Measurements from ENCODE around the gene SLC36A3. TPM values are rescaled to one million over a fixed set of nuclear protein-coding genes. Genes with fewer than 3 reads are reported as not detected.

SLC36A3 gene
- total and polyA plus RNA-seq, 4 donors: not detected

DNA sequence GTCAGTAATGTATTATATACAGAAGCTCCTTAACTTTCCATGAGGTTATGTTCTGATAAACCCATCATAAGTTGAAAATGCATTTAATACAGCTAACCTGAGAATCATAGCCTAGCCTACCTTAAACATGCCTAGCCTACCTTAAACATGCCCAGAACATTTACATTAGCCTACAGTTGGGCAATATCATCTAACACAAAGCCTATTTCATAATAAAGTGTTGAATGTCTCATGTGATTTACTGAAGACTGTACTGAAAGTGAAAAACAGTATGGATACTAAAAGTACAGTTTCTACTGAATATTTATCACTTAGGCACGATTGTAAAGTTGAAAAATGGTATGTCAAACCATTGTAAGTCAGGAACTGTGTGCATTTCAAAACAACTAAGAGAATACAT, 49.0 kb downstream of the SLC36A3 start:
- H3K9me3 ChIP-seq (ENCODE audit: control insufficient read depth, insufficient read depth, low read length): no peaks in the 10 kb centered on the region
- H3K4me3 ChIP-seq (ENCODE audit: low read depth, low read length): no peak overlapping the region
- no peak overlapping the region for H3K27ac ChIP-seq (ENCODE audit: low read depth, low read length)
- DNase-seq (ENCODE audit: low read depth in 4 of 6, low spot score in 6 of 6): no peak
- WGBS (ENCODE audit: insufficient coverage): no CpG with 5 or more reads among the region's 1 CpG
- H3K4me1 ChIP-seq (ENCODE audit: control insufficient read depth, insufficient read depth, low read length): peaks cover 7% of the 10 kb centered on the region
- H3K36me3 ChIP-seq (ENCODE audit: control insufficient read depth, insufficient read depth, low read length): no peaks in the 10 kb centered on the region
- H3K27me3 ChIP-seq (ENCODE audit: control insufficient read depth, insufficient read depth, low read length): no peaks in the 10 kb centered on the region

DNA sequence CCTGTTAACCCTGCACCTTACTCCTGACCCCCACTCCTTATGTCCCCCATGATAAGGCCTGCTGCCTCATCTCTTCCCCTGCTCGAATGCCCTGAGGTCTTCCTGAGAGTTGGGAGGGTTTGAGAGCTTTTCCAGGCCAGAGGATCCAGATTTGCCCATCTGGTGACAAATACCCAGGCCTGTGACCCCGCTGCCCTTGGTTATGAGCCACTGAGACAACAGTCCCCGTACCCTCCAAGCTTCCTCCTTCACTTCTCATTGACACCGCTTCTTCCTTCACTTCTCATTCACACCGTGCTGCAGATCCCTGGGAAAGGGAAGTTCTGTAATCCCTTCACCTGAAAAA, 50.0 kb downstream of the SLC36A3 start:
- Histone ChIP-seq H3K27ac (ENCODE audit: low read depth, low read length) (peak overlapping the region; percentile 79), H3K36me3 (ENCODE audit: control insufficient read depth, insufficient read depth, low read length) (no peaks in the 10 kb centered on the region), H3K4me3 (ENCODE audit: low read depth, low read length) (peak overlapping the region; percentile 84), H3K4me1 (ENCODE audit: control insufficient read depth, insufficient read depth, low read length) (peaks cover 7% of the 10 kb centered on the region), H3K9me3 (ENCODE audit: control insufficient read depth, insufficient read depth, low read length) (no peaks in the 10 kb centered on the region), H3K27me3 (ENCODE audit: control insufficient read depth, insufficient read depth, low read length) (no peaks in the 10 kb centered on the region)
- DNase-seq (ENCODE audit: low read depth in 4 of 6, low spot score in 6 of 6): peak in 1 of 6 donors; percentile 14
- WGBS (ENCODE audit: insufficient coverage): 57% methylated on average over 4 of the region's 5 CpGs

DNA sequence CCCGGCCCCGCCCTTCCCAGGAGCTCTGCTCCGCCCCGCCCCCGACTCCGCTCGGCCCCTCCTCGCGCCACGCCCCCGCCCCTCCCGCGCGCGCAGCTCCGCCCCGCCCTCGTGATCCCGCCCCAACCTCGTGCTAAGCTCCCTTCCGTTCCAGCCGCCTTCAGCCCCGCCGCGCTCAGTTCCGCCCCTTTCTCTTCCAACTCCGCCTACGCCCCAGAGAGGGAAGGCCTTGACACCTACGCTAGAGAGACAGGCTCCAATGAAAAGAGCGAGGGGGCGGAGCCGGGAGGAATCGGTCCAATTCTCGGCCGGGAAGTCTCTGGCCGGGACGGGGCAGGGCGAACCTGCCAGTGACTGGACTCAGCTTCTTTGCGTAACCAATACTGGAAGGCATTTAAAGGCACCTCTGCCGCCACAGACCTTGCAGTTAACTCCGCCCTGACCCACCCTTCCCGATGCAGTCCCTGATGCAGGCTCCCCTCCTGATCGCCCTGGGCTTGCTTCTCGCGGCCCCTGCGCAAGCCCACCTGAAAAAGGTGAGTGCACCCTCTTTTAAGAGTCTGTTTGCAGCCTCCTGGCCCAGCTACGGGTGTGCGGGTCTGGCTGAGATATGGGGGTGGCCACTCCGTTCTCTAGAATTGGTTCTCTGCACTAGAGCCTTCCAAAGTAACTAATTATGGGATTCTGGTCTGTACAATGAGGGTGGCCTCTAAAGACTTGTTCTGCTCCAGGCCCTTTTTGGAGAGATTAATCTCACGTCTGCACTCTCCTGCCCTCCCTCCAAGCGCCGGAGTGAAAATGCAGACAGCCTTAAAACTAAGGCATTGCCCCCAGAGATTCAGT, 50.6 kb downstream of the SLC36A3 start, which contains the start of gene GM2A:
Gene GM2A (plus strand): TSS at position 424 of the 843 bp plus-strand sequence. CDS start 32 bp downstream, at position 456.
- Histone ChIP-seq H3K27ac (ENCODE audit: low read depth, low read length) (peak within 1 kb of the TSS; percentile 79), H3K27me3 (ENCODE audit: control insufficient read depth, insufficient read depth, low read length) (no peaks in the 10 kb centered on the region), H3K4me1 (ENCODE audit: control insufficient read depth, insufficient read depth, low read length) (peaks cover 7% of the 10 kb centered on the region), H3K36me3 (ENCODE audit: control insufficient read depth, insufficient read depth, low read length) (no peaks in the 10 kb centered on the region), H3K4me3 (ENCODE audit: low read depth, low read length) (peak within 1 kb of the TSS; percentile 84), H3K9me3 (ENCODE audit: control insufficient read depth, insufficient read depth, low read length) (no peaks in the 10 kb centered on the region)
- WGBS (ENCODE audit: insufficient coverage): 0% methylated on average over 36 of the region's 52 CpGs
- peak; percentile 92 to 100 (median 96) for DNase-seq (ENCODE audit: low read depth in 4 of 6, low spot score in 6 of 6)

- Histone ChIP-seq H3K27ac (ENCODE audit: low read depth, low read length) (no peak overlapping the region), H3K4me3 (ENCODE audit: low read depth, low read length) (no peak overlapping the region), H3K9me3 (ENCODE audit: control insufficient read depth, insufficient read depth, low read length) (no peaks in the 10 kb centered on the region), H3K27me3 (ENCODE audit: control insufficient read depth, insufficient read depth, low read length) (no peaks in the 10 kb centered on the region), H3K36me3 (ENCODE audit: control insufficient read depth, insufficient read depth, low read length) (no peaks in the 10 kb centered on the region), H3K4me1 (ENCODE audit: control insufficient read depth, insufficient read depth, low read length) (peaks cover 7% of the 10 kb centered on the region)
- no peak for DNase-seq (ENCODE audit: low read depth in 4 of 6, low spot score in 6 of 6)
- WGBS (ENCODE audit: insufficient coverage): 86% methylated on average over 1 of the region's 4 CpGs
Observed at GRCh38 chr5:151251621-151252020, 51.9 kb downstream of the SLC36A3 start.

DNA sequence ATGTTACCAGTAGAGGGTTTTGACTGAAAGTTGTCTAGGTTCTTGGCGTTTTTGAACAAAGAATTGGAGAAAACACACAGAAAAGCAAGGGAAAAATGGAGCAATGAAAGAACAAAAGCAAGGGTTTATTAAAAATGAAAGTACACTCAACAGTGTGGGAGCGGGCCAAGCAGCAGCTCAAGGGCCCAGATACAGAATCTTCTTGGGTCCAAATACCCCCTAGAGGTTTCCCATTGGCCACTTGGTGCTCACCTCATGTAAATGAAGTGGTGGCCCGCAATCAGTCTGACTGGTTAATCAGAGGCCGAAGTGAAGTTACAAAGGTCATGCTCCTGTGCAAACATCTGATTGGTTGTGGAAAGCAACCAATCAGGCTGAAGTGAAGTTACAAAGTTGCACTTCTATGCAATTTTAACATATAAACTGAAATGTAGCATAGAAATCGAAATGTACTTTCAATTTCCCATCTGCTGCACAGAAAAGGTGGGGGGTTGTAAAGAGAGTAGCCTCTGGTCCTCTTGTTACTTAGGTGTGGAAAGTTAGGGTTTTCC, 52.5 kb downstream of the SLC36A3 start:
- Histone ChIP-seq H3K36me3 (ENCODE audit: control insufficient read depth, insufficient read depth, low read length) (no peaks in the 10 kb centered on the region), H3K4me1 (ENCODE audit: control insufficient read depth, insufficient read depth, low read length) (peaks cover 7% of the 10 kb centered on the region), H3K9me3 (ENCODE audit: control insufficient read depth, insufficient read depth, low read length) (no peaks in the 10 kb centered on the region), H3K27me3 (ENCODE audit: control insufficient read depth, insufficient read depth, low read length) (no peaks in the 10 kb centered on the region), H3K4me3 (ENCODE audit: low read depth, low read length) (no peak overlapping the region), H3K27ac (ENCODE audit: low read depth, low read length) (no peak overlapping the region)
- no peak for DNase-seq (ENCODE audit: low read depth in 4 of 6, low spot score in 6 of 6)
- 75% methylated on average over 1 of the region's 5 CpGs for WGBS (ENCODE audit: insufficient coverage)

DNA sequence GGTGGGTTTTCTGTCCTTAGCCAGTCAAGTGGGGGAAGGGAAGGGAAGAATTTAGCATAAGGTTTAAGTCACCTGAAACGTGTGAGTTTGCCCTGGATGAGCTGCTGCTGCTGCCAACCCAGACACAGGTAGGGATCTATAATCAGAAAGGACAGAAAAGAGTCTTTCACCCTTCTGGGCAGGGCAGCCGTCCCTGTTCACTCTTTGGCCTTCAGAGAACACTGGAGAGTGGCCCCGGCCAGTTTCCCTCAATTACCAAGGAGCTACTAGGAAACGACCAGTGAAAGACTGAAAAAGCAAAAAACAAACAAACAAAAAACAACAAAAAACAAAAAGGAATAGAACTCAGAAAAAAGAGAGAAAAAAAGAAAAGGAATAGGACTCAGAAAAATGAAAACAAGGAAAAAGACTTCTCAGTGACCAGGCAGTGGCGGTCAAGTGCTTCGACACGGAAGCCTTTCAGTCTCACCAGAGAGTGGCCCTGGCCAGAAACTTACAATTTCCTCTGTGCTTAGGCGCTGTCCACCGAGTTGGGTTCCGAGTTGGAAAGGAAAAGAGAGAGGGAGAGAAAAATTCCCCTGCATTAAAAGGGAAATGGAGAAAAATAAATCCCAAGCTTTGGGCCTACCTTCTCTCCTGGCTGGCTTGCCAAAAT, 53.1 kb downstream of the SLC36A3 start:
- H3K9me3 ChIP-seq (ENCODE audit: control insufficient read depth, insufficient read depth, low read length): no peaks in the 10 kb centered on the region
- no peak overlapping the region for H3K4me3 ChIP-seq (ENCODE audit: low read depth, low read length)
- no peak overlapping the region for H3K27ac ChIP-seq (ENCODE audit: low read depth, low read length)
- no peak for DNase-seq (ENCODE audit: low read depth in 4 of 6, low spot score in 6 of 6)
- no peaks in the 10 kb centered on the region for H3K27me3 ChIP-seq (ENCODE audit: control insufficient read depth, insufficient read depth, low read length)
- no peaks in the 10 kb centered on the region for H3K36me3 ChIP-seq (ENCODE audit: control insufficient read depth, insufficient read depth, low read length)
- H3K4me1 ChIP-seq (ENCODE audit: control insufficient read depth, insufficient read depth, low read length): peaks cover 7% of the 10 kb centered on the region
- WGBS (ENCODE audit: insufficient coverage): 88% methylated on average over 6 of the region's 10 CpGs

- H3K4me1 ChIP-seq (ENCODE audit: control insufficient read depth, insufficient read depth, low read length): peaks cover 7% of the 10 kb centered on the region
- no peak overlapping the region for H3K27ac ChIP-seq (ENCODE audit: low read depth, low read length)
- WGBS (ENCODE audit: insufficient coverage): 90% methylated on average over 5 of the region's 5 CpGs
- H3K9me3 ChIP-seq (ENCODE audit: control insufficient read depth, insufficient read depth, low read length): no peaks in the 10 kb centered on the region
- H3K4me3 ChIP-seq (ENCODE audit: low read depth, low read length): no peak overlapping the region
- H3K27me3 ChIP-seq (ENCODE audit: control insufficient read depth, insufficient read depth, low read length): no peaks in the 10 kb centered on the region
- no peaks in the 10 kb centered on the region for H3K36me3 ChIP-seq (ENCODE audit: control insufficient read depth, insufficient read depth, low read length)
- DNase-seq (ENCODE audit: low read depth in 4 of 6, low spot score in 6 of 6): no peak
Observed at GRCh38 chr5:151249281-151249680, 54.3 kb downstream of the SLC36A3 start.

DNA sequence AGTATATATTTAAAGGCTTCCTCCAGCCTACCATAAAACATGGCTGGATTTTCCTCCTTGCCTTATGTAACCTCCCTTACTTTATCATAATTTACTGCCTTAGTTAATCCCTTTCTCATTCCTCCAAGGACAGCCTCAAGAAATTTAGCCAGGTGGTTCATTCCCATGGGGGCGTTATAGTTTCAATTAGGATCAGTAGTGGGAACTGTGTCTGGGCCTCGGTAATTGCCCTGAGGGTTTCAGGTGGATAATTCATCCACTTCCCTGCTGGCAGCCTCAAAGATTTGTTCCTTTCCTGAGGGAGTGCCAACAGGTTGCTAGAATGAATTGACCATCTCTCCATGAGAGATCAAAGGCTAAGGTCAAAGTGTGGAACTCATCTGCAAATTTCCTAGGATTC, 54.9 kb downstream of the SLC36A3 start:
- DNase-seq (ENCODE audit: low read depth in 4 of 6, low spot score in 6 of 6): peak in 1 of 6 donors; percentile 43
- H3K27ac ChIP-seq (ENCODE audit: low read depth, low read length): no peak overlapping the region
- peaks cover 6% of the 10 kb centered on the region for H3K4me1 ChIP-seq (ENCODE audit: control insufficient read depth, insufficient read depth, low read length)
- no peak overlapping the region for H3K4me3 ChIP-seq (ENCODE audit: low read depth, low read length)
- no peaks in the 10 kb centered on the region for H3K27me3 ChIP-seq (ENCODE audit: control insufficient read depth, insufficient read depth, low read length)
- no CpG with 5 or more reads among the region's 2 CpGs for WGBS (ENCODE audit: insufficient coverage)
- no peaks in the 10 kb centered on the region for H3K9me3 ChIP-seq (ENCODE audit: control insufficient read depth, insufficient read depth, low read length)
- H3K36me3 ChIP-seq (ENCODE audit: control insufficient read depth, insufficient read depth, low read length): no peaks in the 10 kb centered on the region

DNA sequence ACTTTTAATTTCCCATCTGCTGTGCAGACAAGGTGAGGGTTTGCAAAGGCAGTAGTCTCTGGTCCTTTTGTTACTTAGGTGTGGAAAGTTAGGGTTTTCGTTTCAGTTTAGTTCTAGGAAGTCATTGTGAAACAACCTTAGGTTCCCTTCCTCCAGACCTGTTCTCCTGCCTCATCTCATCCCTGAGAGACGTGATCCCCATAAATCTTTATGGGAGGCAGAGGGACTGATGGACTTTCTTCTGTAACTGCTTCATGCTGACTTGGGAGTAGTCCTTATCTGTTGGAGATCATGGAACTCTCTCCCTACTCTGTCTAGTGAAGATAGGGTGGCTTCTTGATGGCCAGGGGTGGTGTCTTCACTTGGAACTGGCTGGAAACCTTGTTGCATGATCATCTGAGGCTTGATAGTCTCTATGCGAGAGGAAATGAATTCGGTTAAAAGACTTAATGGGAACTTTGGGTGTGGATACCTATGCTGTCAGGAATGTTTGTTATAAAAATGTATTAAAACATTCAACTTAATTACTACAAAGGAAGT, 57.8 kb downstream of the SLC36A3 start:
- DNase-seq (ENCODE audit: low read depth in 4 of 6, low spot score in 6 of 6): no peak
- no peaks in the 10 kb centered on the region for H3K9me3 ChIP-seq (ENCODE audit: control insufficient read depth, insufficient read depth, low read length)
- H3K4me1 ChIP-seq (ENCODE audit: control insufficient read depth, insufficient read depth, low read length): no peaks in the 10 kb centered on the region
- no peak overlapping the region for H3K27ac ChIP-seq (ENCODE audit: low read depth, low read length)
- no peaks in the 10 kb centered on the region for H3K27me3 ChIP-seq (ENCODE audit: control insufficient read depth, insufficient read depth, low read length)
- no CpG with 5 or more reads among the region's 4 CpGs for WGBS (ENCODE audit: insufficient coverage)
- no peaks in the 10 kb centered on the region for H3K36me3 ChIP-seq (ENCODE audit: control insufficient read depth, insufficient read depth, low read length)
- H3K4me3 ChIP-seq (ENCODE audit: low read depth, low read length): no peak overlapping the region

Data from spinal cord (tissue), 10 donors.